ENCODE results near the gene AMZ2.
"Not testable (repeated sequence)": the region's sequence is repeated elsewhere in the genome, so short reads cannot be mapped to it uniquely, and the experiment has no call there.

Gene AMZ2, protein sequence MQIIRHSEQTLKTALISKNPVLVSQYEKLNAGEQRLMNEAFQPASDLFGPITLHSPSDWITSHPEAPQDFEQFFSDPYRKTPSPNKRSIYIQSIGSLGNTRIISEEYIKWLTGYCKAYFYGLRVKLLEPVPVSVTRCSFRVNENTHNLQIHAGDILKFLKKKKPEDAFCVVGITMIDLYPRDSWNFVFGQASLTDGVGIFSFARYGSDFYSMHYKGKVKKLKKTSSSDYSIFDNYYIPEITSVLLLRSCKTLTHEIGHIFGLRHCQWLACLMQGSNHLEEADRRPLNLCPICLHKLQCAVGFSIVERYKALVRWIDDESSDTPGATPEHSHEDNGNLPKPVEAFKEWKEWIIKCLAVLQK

DNA sequence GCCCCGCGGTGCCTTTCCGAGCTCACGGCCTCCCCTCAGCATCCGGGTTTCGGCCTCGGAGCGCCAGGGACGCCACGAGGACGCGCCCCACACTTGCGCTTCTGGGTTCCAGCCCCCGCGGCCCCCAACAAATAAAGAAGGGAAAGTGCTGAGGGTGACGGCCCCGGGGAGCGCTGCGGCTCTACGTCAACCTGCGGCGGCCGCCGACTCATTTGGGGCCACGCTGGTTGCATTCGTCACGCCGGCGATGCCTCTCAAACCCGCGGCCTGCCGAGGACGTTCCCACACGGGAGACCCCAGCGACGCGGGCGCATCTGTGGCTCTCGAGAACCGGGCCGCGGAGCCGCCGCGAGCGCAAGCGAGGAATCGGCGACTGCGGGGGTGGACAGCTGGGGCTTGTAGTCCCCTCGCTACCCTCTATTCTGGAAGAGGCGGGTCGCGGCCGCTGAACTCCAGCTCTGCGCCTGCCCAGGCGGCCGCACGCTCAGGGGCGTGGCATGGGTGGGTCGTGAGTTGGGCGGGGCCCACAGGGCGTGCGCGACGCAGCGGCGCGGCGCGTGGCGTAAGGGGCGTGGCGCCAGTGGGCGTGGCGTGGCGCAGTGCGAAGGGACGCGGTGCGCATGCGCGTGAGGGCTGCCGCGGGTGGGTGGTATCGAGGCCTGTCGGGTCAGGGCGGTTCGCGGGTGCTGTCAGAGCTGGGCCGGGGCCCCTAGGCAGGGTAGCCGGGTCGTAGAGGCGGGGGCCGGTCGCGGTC, at the start of gene AMZ2:
Gene AMZ2, plus strand, starts transcription at position 599 of the 754 bp plus-strand sequence. CDS start 2,145 bp downstream, outside the sequence.
- DNase-seq (ENCODE audit: low spot score) = peak; percentile 89

DNA sequence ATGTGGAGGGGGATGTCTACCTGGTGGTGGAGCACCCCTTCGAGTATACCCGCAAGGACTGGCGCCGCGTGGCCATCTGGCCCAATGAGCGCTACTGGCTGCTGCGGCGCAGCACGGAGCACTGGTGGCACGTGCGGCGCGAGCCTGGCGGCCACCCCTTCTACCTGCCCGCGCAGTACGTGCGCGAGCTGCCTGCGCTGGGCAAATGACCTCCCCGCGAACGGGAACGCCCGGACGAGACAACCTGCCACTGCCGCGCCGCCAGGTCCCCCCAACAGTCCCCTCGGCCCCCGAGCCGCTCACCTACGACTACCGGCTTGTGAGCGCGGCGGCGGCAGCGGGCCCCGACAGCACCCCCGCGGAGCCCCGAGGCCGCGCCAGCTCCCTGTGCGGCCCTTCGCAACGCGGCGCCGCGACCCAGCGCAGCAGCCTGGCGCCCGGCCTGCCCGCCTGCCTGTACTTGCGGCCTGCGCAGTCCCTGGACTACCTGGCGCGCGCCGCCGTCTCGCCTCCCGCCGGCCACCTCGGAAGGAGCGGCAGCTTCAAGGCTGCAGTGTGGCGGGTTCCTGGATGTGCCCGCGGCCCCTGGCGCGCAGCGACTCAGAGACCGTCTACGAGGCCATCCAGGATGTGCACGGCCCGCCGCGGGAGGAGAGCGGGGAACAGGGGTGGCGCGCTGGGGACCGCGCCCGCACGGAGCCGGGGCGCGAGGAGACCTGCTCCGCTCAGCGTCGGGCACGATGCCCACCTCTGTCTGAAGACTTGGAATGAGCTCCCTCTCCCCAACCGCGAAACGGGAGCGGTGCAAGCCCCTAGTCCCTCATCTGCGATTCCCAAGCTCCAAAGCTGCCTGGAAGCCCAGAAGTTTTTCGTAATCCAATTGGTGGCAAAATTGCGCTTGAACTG, 48.7 kb upstream of the AMZ2 start:
- DNase-seq (ENCODE audit: low spot score) = peak; percentile 13

DNA sequence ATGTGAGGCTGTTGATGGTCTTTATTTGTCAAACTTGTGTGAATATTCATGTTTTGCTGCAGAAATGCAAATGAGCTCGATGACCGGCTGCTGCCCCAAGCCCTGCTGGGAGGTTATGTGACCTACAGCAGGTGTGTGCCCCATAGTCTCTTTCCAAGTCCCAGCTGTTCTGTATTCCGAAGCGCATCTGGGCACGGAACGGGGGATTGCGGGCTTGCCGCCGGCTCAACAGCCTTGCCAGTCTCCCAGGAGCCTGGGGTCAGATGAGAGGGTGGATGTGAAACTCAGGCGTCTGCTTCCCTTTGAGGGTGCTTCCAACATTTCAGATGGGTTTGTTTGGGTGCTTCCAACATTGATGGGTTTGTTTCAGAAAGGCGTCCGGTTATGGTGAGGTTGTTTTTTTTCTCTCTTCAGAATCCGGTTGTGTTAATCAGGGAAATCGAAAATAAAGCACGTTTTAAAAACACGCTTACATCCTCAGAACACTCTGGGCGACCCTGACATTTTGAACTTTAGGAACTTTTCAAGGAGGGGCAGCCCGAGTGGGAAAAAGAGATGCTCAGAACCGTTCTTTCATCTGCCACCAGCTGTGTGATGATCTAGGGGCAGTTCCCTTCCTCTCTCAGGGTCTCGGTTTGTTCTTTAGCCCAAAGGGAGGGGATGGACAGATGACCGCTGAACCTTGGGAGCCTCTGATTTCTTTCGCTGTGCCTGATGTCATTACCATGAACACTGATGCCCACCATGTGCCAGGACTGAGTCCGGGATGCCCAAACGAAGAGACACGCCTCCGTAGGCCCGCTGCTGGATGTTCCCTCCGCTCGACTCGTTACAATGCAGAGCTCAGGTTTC, 47.8 kb upstream of the AMZ2 start:
- DNase-seq (ENCODE audit: low spot score) = no peak

DNA sequence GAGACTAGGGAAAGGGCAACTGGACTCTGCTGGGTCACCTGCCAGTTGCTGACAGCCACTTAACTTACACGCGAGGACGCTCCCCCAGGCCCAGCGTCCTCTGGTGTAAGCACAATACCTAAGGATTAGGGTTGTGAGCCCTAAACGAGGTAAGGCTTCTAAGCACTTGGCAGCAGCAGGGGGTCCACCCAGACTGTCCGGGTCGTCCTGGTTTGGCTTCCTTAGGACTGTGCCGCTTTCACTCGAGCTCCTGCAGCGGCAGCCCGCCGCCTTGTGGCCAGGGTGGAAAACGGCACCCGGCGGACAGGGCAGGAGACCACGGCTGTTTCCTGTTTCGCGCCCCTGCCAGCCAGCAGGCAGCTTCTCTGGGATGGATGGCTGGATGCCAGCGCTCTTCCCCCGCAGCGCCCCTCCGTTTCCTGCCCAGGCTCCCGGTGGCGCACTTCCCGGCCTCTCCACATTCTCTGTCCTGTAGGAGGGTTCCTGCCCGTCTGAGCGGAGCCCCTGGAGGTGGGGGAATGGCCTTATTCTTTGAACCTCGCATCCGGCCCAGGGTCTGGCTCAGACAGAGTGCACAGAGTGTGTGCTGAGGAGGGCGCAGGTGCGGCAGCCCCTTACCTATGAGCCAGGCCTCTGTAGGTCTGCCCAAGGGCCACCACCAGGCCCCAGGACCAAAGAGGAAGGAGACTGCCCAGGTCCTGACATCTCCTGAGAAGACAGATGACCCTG, 47.0 kb upstream of the AMZ2 start:
- DNase-seq (ENCODE audit: low spot score) = peak; percentile 89

DNA sequence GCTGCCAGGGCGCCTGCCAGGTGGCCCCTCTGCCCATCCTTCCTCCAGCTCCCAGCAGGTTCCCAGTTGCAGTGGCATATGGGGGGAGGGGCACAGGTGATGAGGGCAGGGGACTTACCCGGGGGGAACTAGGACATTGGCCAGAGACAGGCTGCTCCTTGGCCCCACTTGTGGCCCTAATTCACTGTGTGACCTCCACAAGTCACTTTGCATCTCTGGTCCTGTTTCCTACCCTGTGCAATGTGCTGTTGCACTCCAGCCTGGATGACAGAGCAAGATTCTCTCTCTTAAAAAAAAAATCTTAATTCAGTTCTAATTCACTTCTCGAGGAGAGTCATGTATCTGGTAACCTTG, 46.4 kb upstream of the AMZ2 start:
- not testable (repeated sequence) for DNase-seq (ENCODE audit: low spot score)

DNA sequence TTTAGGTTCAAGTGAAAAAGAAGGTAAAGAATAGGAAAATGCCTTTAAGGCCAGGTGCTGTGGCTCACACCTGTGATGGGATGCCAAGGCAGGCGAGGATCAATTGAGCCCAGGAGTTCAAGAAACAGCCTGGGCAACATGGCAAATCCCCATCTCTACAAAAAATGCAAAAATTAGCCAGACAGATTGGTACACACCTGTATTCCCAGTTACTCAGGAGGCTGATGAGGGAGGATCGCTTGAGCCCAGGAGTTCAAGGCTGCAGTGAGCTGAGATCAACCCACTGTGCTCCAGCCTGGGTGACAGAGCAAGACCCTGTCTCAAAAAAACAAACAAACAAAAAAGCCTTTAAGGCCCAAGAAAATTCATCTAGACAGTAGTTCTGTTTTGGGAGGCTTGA, 45.5 kb upstream of the AMZ2 start:
- not testable (repeated sequence) for DNase-seq (ENCODE audit: low spot score)

DNA sequence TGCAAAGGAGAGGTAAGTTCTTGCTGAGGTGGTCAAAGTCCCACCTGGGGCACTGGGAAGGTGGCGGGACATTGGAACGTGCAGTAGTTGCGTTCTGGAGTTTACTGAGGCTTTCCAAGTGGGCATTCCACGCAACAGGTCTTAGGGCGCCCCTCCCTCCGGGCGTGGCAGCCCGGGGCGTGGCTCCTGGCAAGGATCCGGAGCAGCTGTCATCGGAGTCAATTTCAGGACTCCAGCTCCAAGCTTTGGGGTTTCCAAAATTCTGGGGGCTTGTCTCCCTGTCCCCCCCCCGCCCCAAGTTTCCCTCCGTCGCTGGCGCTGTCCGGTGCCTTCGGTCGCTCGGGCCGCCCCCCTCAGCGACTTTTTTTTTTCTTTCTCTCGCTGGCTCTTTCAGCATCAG, 43.1 kb upstream of the AMZ2 start:
- DNase-seq (ENCODE audit: low spot score) = no peak

DNA sequence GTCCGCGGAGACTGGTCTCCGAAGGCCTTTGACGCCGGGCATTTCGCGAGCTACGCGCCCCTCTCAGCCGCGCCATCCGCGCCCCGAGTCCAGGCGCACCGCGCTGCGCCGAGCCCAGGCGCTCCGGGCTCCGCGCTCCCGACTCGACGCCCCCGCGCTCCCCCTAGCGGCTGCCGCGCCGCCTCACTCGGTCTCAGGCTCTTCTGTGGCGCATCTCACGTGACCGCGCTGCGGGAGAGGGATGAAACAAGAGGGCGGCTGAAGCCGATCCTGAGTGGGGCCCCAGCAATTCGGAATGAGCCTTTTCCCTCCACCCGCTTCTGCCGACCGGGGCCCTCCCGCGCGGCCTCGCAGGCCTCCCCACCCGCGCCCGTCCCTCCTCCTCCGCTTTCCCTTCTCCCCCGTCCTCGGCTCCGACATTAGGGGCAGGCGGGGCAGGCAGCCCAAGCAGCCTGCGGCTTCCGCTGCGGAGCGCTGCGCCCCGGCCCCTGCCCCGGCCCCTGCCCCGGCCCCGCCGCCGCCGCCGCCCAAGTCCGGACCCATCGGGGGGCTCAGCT, 42.5 kb upstream of the AMZ2 start:
- DNase-seq (ENCODE audit: low spot score) = peak; percentile 76

DNA sequence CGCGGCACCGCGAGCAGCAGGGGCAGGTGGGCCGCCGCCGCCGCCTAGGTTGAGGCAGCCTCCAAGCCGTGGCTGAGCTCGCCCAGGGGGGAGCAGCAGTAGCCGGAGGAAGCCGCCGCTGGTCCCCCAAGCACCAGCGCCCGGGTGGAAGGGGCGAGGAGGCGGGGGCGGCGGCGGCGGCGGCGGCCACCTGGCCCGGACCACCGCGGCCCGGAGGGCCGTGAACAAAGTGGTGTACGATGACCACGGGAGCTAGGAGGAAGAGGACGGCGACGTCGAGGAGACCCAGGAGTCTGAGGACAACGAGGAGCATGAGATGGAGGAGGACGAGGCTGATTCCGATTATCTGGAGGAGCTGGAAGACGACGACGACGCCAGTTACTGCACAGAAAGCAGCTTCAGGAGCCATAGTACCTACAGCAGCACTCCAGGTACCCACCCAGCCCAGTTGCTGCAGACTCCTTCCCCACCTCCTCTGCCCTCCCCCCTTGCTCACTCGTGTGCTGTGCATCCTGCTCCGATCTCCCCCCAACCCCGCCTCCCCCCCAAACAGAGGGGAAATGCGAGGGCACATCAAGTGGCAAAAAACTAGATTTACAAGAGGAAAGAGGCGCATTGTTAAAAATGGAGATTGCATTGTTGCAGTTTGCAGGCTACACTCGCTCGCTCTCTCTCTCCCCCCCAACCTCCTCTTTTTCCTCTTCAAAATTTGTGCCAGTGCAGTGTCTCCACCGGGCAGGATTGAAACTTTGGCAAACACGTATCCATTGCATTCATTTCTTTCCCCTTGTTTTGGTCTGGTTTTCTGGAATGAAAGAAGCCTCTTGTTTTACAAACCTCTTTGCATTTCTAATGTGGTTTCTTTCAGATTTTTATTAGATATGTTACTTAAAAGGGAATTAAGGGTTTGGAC, 41.8 kb upstream of the AMZ2 start:
- peak; percentile 18 for DNase-seq (ENCODE audit: low spot score)

DNA sequence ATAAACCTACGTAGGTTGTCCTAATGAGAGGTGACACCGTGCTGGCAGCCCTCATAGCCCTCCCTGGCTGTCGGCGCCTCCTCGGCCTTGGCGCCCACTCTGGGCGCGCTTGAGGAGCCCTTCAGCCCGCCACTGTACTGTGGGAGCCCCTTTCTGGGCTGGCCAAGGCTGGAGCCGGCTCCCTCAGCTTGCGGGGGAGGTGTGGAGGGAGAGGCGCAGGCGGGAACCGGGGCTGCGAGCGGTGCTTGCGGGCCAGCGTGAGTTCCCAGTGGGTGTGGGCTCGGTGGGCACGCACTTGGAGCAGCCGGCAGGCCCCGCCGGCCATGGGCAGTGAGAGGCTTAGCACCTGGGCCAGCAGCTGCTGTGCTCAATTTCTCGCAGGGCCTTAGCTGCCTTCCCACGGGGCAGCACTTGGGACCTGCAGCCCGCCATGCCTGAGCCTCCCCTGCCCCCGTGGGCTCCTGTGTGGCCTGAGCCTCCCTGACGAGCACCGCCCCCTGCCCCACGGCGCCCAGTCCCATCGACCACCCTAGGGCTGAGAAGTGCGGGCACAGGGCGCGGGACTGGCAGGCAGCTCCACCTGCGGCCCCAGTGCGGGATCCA, 40.1 kb upstream of the AMZ2 start:
- DNase-seq (ENCODE audit: low spot score) = no peak

DNA sequence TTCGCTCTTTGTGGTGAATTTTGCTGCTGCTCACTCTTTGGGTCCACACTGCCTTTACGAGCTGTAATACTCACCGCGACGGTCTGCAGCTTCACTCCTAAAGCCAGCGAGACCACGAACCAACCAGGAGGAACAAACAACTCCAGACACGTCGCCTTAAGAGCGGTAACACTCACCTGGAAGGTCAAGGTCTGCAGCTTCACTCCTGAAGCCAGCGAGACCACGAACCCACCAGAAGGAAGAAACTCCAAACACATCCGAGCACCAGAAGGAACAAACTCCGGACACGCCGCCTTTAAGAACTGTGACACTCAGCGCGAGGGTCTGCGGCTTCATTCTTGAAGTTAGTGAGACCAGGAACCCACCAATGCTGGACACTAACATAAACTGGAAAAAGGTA, 39.2 kb upstream of the AMZ2 start:
- not testable (repeated sequence) for DNase-seq (ENCODE audit: low spot score)

DNA sequence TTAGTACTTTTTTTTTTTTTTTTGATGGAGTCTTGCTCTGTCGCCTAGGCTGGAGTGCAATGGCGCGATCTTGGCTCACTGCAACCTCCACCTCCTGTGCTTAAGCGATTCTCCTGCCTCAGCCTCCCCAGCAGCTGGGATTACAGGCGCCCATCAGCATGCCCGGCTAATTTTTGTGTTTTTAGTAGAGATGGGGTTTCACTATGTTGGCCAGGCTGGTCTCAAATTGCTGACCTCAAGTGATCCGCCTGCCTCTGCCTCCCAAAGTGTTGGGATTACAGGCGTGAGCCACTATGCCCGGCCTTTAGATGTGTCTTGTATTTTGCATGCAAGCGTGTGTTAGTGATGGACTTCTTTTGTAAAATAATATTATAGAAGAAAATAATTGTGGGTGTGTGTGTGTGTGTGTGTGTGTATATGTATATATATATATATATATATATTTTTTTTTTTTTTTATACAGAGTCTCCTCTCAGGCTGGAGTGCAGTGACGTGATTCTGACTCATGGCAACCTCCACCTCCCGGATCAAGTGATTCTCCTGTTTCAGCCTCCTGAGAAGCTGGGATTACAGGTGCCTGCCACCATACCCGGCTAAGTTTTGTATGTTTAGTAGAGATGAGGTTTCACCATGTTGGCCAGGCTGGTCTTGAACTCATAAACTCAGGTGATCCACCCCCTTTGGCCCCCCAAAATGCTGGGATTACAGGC, 38.5 kb upstream of the AMZ2 start:
- DNase-seq (ENCODE audit: low spot score) = not testable (repeated sequence)

DNA sequence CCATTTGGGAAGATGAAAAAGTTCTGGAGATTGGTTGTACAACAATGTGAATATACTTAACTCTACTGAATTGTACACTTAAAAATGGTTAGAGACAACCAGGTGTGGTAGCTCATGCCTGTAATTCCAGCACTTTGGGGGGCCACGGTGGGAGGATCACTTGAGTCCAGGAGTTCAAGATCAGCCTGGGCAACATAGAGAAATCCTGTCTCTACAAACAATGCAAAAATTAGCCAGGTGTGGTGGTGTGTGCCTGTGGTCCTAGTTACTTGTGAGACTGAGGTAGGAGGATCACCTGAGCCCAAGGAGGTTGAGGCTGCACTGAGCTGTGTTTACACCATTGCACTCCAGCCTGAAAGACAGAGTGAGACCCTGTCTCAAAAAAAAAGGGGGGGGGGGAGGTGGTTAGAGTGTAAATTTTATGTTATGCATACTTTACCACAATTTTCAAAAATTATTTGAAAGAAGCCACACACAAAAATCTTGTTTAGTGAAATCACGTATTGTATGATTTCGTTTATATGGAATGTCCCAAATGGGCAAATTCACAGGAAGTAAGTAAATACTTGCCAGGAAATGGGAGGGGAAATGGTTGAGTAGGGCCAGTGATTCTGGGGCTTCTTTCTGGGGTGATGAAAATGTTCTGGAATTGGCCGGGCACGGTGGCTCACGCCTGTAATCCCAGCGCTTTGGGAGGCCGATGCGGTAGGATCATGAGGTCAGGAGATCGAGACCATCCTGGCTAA, 37.1 kb upstream of the AMZ2 start:
- DNase-seq (ENCODE audit: low spot score) = no peak

DNA sequence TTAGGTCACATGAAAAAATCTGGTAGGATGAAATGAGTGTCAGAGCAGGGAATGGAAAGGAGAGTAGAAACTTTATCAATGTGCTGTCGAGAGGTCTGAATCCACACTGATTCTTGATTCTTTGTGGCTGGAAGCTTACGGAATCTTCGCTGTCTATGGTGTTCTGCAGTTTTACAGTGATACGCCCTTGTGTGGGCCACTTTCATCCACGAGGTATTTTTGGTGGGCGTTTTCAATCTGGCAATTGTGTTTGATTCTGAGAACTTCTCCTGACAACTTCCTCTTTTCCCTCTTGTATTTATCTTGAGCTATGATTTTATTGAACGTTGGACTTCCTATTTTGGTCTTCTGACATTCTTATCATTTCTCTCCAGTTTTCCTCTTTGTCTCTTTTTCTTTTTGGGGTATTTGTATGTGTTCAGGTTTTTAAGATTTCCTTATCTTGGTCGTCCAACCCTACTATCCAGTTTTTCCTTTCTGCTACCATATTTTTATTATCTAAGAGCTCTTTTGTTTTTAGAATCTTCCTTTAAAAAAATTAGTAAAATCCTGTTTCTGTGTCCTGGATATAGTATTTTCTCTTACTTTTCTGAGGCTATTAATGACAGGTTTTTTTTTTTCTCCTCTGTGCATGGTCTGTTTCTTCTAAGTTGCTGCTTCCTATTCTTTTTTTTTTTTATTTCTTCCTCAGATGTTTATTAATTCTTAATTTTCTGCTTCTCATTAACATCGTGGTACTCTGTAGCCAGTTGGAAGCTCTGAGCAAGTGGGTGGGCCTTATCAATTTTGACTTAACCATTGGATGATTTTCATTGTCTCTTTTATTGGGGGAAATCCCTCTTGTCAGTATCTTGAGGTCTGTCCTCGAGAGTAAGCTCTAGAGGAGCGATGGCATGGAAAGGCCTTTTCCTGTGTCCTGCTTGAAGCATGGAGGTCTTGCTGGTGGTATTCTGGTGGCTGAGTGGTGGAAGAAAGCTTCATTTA, 34.1 kb upstream of the AMZ2 start:
- not testable (repeated sequence) for DNase-seq (ENCODE audit: low spot score)

DNA sequence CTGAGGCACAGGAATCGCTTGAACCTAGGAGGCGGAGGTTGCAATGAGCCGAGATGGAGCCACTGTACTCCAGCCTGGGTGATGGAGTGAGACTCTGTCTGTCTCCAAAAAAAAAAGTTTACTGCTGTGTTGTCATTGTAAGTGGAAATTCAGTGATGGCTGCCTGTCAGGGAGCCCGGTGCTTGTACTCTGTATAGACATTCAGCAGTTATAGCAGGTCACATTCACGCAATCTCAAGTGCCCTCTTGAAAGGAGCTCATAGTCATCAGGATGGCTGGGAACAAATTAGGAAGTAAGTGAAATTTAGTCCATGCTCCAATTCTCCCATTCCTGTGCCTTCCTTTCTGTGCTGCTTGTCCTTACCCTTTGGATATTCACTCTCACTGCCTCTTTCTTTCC, 32.4 kb upstream of the AMZ2 start:
- not testable (repeated sequence) for DNase-seq (ENCODE audit: low spot score)

DNA sequence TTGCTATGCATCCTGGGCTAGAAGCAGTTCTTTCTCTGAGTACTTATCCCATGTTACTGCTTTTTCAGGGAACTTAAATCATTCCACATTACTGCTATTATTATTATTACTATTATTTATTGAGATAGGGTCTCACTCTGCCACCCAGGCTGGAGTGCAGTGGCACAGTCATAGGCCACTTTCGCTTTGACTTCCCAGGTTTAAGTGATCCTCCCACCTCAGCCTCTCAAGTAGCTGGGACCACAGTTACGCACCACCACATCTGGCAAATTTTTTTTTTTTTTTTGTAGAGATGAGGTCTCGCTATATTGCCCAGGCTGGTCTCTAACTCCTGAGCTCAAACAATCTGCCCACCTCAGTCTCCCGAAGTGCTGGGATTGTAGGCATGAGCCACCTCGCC, 28.4 kb upstream of the AMZ2 start:
- DNase-seq (ENCODE audit: low spot score) = not testable (repeated sequence)
